IPS-11a (cell line): ENCODE results near the gene KCNIP4.

Experiments
- H3K4me3 ChIP-seq: one replicate; pipeline ENCODE4 v1.5.1; 2013; ENCODE audit warnings: low read depth, low read length, control low read depth

KCNIP4 gene

GRCh38 chr4:21901831-21902230 is 46.7 kb downstream of the KCNIP4 start:
- no peak overlapping the region for H3K4me3 ChIP-seq

- H3K4me3 ChIP-seq = no peak overlapping the region
Measured at GRCh38 chr4:21901281-21901680, 47.3 kb downstream of the KCNIP4 start.

- H3K4me3 ChIP-seq = no peak overlapping the region
Measured at GRCh38 chr4:21900211-21900610, 48.4 kb downstream of the KCNIP4 start.

GRCh38 chr4:21898101-21898500 is 50.5 kb downstream of the KCNIP4 start:
- H3K4me3 ChIP-seq = no peak overlapping the region

- no peak overlapping the region for H3K4me3 ChIP-seq
Measured at GRCh38 chr4:21896767-21897166, 51.8 kb downstream of the KCNIP4 start.

GRCh38 chr4:21893136-21893535 is 55.4 kb downstream of the KCNIP4 start:
- no peak overlapping the region for H3K4me3 ChIP-seq

- no peak overlapping the region for H3K4me3 ChIP-seq
Measured at GRCh38 chr4:21890231-21890630, 58.3 kb downstream of the KCNIP4 start.

DNA sequence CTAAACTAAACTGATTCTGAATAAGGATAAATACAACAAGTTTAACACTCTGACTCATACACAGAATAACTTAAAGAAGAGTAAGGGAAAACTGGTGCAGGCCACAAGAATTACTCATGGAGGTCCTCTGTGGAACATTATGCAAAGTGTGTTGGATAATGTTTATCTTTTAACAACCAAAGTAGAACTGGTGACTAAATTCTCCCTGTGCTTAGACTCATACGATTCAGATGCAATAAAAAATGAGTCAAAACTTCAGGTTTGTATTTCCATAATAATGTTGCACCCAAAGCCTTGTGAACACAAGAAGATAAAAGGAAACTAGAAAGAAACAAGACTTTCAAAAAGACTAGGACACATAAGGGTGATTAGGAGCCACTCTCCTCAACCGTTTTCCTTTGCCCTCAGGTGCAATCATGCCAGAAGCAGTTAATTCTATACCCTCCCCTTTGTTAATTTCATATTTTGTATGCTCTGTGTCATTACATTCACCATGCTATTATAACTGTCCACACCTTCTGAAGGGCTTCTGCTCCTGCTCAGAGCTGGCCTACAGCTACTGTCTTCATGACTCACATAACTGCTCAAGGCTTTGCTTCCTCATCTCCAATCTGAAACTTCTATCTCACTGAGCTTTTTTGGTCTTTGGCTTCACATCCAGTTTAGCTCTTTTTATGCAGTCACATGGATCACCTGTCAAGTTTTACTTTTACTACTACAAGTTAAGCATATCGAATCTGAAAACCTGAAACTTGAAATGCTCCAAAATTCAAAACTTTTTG is 60.2 kb downstream of the KCNIP4 start:
- H3K4me3 ChIP-seq = no peak overlapping the region

DNA sequence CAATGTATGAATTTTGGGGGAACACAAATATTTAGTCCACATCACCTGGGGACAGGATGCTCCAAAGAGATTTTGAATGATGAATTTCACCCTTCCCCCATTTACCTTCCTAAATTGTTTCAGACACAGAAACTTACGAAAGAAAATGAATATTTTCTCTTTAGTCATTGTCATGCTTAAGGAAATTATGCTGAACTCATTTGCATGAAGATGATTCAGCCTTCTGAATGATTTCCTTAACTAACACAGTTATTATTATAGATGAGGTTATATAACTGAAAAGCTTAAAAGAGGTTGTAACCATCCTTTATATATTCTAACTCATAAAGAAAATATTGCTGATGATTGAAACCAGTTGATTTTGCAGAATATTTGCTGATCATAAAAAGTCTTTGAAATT is 61.1 kb downstream of the KCNIP4 start:
- no peak overlapping the region for H3K4me3 ChIP-seq

DNA sequence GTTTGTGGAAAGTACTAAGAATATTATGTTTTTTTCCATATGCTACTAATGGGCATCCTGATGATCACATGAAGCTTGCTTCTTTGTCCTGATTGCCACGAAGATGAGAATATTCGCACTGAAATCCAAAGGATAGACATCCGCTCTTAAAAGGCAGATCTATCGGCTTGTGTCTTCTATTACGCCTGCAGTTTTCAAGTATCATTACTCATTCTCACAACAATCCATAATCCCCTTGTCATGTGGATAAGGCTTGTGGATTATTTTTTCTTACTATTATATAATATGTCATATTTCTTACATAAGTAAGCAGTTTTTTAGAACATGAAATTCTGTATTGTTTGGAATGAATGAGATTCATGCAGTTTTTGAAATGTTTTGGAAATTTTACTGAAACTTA is 62.8 kb downstream of the KCNIP4 start:
- no peak overlapping the region for H3K4me3 ChIP-seq

DNA sequence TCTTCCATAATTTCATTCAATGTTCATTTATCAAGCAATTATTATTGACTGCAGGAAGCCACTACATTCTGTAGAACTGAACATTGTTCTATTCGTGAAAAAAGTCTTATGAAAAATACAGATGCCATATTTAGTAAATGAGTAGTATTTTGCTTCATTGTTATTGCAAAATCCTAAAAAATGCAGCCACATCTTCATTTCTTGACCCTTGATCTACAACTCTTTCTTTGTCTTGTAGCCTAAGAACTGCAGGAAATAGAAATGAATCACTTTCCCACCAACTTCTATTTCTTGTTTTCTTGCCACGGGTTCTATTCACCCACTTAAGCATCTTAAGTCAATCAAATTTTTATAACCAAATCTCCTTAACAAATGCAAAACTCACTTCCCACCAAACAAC is 63.3 kb downstream of the KCNIP4 start:
- no peak overlapping the region for H3K4me3 ChIP-seq

DNA sequence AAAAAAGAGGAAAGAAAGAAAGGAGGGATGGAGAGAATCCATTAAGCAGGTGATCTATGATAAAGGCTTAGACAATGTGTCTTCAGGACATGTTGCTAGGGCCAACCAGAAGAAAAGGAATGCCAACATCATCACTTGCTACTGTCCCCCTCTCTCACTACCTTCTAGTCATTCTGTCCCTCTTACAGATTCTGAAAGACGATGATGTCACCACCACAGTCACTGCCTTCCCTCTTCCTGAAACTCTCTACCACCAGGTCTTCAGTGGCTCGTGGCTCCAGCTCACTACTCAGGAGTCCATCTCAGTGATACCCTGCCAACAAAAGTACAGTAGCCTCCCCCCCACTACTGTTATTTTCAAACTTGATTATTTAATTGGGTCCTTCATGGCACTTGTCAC is 64.0 kb downstream of the KCNIP4 start:
- no peak overlapping the region for H3K4me3 ChIP-seq

GRCh38 chr4:21882051-21882839 is 66.3 kb downstream of the KCNIP4 start:
- no peak overlapping the region for H3K4me3 ChIP-seq

DNA sequence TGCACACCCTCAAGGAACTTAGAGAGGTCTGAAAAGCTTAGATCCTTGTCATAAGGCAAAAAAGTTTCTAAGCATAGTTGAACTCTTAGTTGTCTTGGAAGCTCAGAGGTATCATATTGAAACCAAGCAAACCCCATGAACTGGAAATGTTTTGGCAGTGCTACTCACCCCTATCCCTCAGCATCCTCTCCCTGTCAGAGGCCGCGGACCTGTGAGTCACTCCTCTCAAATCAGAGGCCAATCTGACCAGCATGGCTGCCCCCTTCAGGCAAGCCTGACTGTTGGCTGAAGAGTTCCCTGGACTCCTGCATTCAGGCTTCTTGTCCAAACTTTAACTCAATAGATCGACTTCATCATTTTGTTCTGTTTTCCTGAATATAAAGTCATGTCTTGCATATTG is 69.4 kb downstream of the KCNIP4 start:
- no peak overlapping the region for H3K4me3 ChIP-seq

- H3K4me3 ChIP-seq = no peak overlapping the region
Measured at GRCh38 chr4:21876711-21877110, 71.9 kb downstream of the KCNIP4 start.

- H3K4me3 ChIP-seq = no peak overlapping the region
Measured at GRCh38 chr4:21873145-21873544, 75.4 kb downstream of the KCNIP4 start.

- no peak overlapping the region for H3K4me3 ChIP-seq
Measured at GRCh38 chr4:21872101-21872500, 76.5 kb downstream of the KCNIP4 start.

- no peak overlapping the region for H3K4me3 ChIP-seq
Measured at GRCh38 chr4:21869978-21870745, 78.4 kb downstream of the KCNIP4 start.

DNA sequence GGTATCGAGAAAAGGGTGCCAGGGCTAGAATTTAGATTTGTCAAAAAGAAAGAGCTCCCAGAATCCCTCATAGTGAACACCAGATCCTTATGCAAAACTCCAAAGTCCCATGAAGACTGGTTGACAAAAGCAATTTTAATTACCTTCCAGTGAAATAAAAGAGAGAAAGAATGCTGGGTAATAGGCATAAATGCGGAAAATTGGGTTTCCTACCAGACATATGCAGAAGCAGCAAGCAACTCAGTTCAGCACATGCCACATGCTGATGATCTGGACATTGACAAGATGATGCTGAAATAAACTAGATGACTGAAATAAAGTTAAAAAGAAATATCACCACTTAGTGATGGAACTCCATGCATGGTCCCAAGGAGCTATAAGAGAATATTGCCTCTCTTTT is 83.9 kb downstream of the KCNIP4 start:
- no peak overlapping the region for H3K4me3 ChIP-seq

GRCh38 chr4:21862917-21863316 is 85.7 kb downstream of the KCNIP4 start:
- no peak overlapping the region for H3K4me3 ChIP-seq

- H3K4me3 ChIP-seq = no peak overlapping the region
Measured at GRCh38 chr4:21858971-21859370, 89.6 kb downstream of the KCNIP4 start.

GRCh38 chr4:21856754-21857153 is 91.8 kb downstream of the KCNIP4 start:
- no peak overlapping the region for H3K4me3 ChIP-seq
